HCT116 (cell line): ENCODE measurements around the gene IBA57. TPM values are rescaled to one million over a fixed set of nuclear protein-coding genes. Genes with fewer than 3 reads are reported as not detected.

Source experiments
- ATAC-seq: fragments of 200-7000 bp; cut with Tn5 transposase; 2 replicates; pipeline ENCODE4 v1.9.1; 2020; ENCODE audit warnings: mild to moderate bottlenecking, moderate library complexity
- BruUV-seq: library from RNA; stranded (reverse); fragments of 400-500 nt; replicated peaks from 2 replicates; lab custom pipeline; 2021; lab: Mats Ljungman, UMichigan
- CTCF ChIA-PET: fragments of 300-600 bp; sonication (Branson Sonifier 250); formaldehyde crosslinking; loops from one replicate; lab custom pipeline; 2021; ENCODE audit warnings: antibody characterized with exemption; lab: Charles Lee
- POLR2A ChIA-PET: fragments of 300-600, 350-600 bp; sonication (Branson Sonifier 250); formaldehyde crosslinking; loops from one replicate; lab custom pipeline; 2021; ENCODE audit warnings: antibody characterized with exemption; lab: Charles Lee
- RAD21 ChIA-PET, 2 experiments: fragments of 300-600 bp; sonication (Branson Sonifier 250); formaldehyde crosslinking; loops; one replicate each; lab custom pipeline; 2023; ENCODE audit warnings: low total read pairs in 2 of 2; ENCODE audit not compliant: uncharacterized antibody in 2 of 2, unreplicated experiment in 2 of 2, low non-redundant PET in 1 of 2; lab: Charles Lee
- DNase-seq: peaks from one replicate; pipeline ENCODE4 v3.0.0-alpha.2; 2010; ENCODE audit warnings: low read depth, low spot score
- H2AFZ ChIP-seq: fragments of 200-600 bp; shearing (Covaris generic), sonication (generic); 2 replicates; pipeline ENCODE4 v1.6.1; 2017; ENCODE audit warnings: low read depth, mixed run types, mixed read lengths, antibody characterized with exemption, low read length; ENCODE audit not compliant: poor library complexity, severe bottlenecking
- H3K27ac ChIP-seq: 2 replicates; pipeline ENCODE4 v1.5.1; 2012; ENCODE audit warnings: low read depth, low read length
- H3K27me3 ChIP-seq: fragments of 200-600 bp; sonication (generic); 2 replicates; pipeline ENCODE4 v1.6.1; 2016; ENCODE audit warnings: mixed run types, low read length, mixed read lengths; ENCODE audit not compliant: insufficient read depth
- H3K36me3 ChIP-seq, 2 experiments: fragments of 200-500 bp in 1 of 2; fragments of 200-600 bp in 1 of 2; sonication (Bioruptor generic) in 1 of 2; sonication (generic) in 1 of 2; 2 replicates each; pipeline versions ENCODE4 v1.5.1 to v1.6.1; 2014 to 2016; ENCODE audit warnings: low read length in 2 of 2, inconsistent platforms in 1 of 2, mixed read lengths in 1 of 2, mixed run types in 1 of 2; ENCODE audit not compliant: insufficient read depth in 2 of 2, control insufficient read depth in 1 of 2
- H3K4me1 ChIP-seq, 2 experiments: fragments of 200-600 bp in 1 of 2; sonication (generic) in 1 of 2; 2 replicates each; pipeline versions ENCODE4 v1.5.1 to v1.6.1; 2012 to 2017; ENCODE audit warnings: low read length in 2 of 2, inconsistent platforms in 1 of 2, mild to moderate bottlenecking in 1 of 2, mixed read lengths in 1 of 2, mixed run types in 1 of 2, moderate library complexity in 1 of 2; ENCODE audit not compliant: insufficient read depth in 2 of 2, control insufficient read depth in 1 of 2
- H3K4me2 ChIP-seq: fragments of 200-600 bp; sonication (generic); 2 replicates; pipeline ENCODE4 v1.6.1; 2017; ENCODE audit warnings: mixed run types, low read length, mixed read lengths
- H3K4me3 ChIP-seq, 2 experiments: fragments of 200-600 bp in 1 of 2; sonication (generic) in 1 of 2; replicated peaks in 1 of 2; 2 replicates each; pipeline ENCODE4 v1.5.1; 2011 to 2016; ENCODE audit warnings: low read length in 2 of 2, control low read depth in 1 of 2, low read depth in 1 of 2, mild to moderate bottlenecking in 1 of 2, mixed read lengths in 1 of 2, mixed run types in 1 of 2
- H3K79me2 ChIP-seq: fragments of 200-600 bp; sonication (generic); 2 replicates; pipeline ENCODE4 v1.6.1; 2017; ENCODE audit warnings: mild to moderate bottlenecking, mixed run types, low read length, moderate library complexity, mixed read lengths; ENCODE audit not compliant: insufficient read depth
- H3K9ac ChIP-seq: fragments of 200-600 bp; sonication (generic); 2 replicates; pipeline ENCODE4 v1.6.1; 2016; ENCODE audit warnings: low read length, mixed read lengths
- H3K9me2 ChIP-seq: fragments of 200-600 bp; sonication (generic), shearing (Covaris generic); 2 replicates; pipeline ENCODE4 v1.6.1; 2017; ENCODE audit warnings: mixed run types, mild to moderate bottlenecking, moderate library complexity; ENCODE audit not compliant: insufficient read depth
- H3K9me3 ChIP-seq, 2 experiments: fragments of 200-500 bp in 1 of 2; fragments of 200-600 bp in 1 of 2; sonication (Bioruptor generic) in 1 of 2; sonication (generic) in 1 of 2; 2 replicates each; pipeline ENCODE4 v1.6.1; 2014 to 2017; ENCODE audit warnings: low read length in 2 of 2, mixed read lengths in 2 of 2, inconsistent platforms in 1 of 2, low read depth in 1 of 2, mild to moderate bottlenecking in 1 of 2, mixed run types in 1 of 2, moderate library complexity in 1 of 2; ENCODE audit not compliant: control insufficient read depth in 1 of 2, insufficient read depth in 1 of 2
- H4K20me1 ChIP-seq: fragments of 200-600 bp; sonication (generic), shearing (Covaris generic); 2 replicates; pipeline ENCODE4 v1.6.1; 2017; ENCODE audit warnings: mixed run types, mild to moderate bottlenecking, moderate library complexity; ENCODE audit not compliant: insufficient read depth
- EGR1 ChIP-seq: IDR thresholded peaks from 2 replicates; pipeline ENCODE4 v1.6.1; 2012; ENCODE audit warnings: low read depth
- ELF1 ChIP-seq: IDR thresholded peaks from 2 replicates; pipeline ENCODE4 v1.6.1; 2012; ENCODE audit warnings: low read depth, borderline replicate concordance
- EZH2 ChIP-seq: fragments of 200-600 bp; sonication (generic); IDR thresholded peaks from 2 replicates; pipeline ENCODE4 v1.6.1; 2017; ENCODE audit warnings: antibody characterized with exemption, mixed run types
- EZH2phosphoT487 ChIP-seq: fragments of 200-600 bp; IDR thresholded peaks from 2 replicates; pipeline ENCODE4 v1.6.1; 2018; ENCODE audit warnings: antibody characterized with exemption, borderline replicate concordance
- FOSL1 ChIP-seq: IDR thresholded peaks from 2 replicates; pipeline ENCODE4 v1.6.1; 2012; ENCODE audit warnings: low read depth
- RAD21 ChIP-seq: IDR thresholded peaks from 2 replicates; pipeline ENCODE4 v1.6.1; 2012; ENCODE audit warnings: low read depth, mild to moderate bottlenecking
- SP1 ChIP-seq: IDR thresholded peaks from 2 replicates; pipeline ENCODE4 v1.6.1; 2012; ENCODE audit warnings: low read depth
- TCF7L2 ChIP-seq: IDR thresholded peaks from 2 replicates; pipeline ENCODE4 v1.7.0; 2011; ENCODE audit warnings: borderline replicate concordance, inconsistent platforms; ENCODE audit not compliant: insufficient read depth, insufficient read length; ENCODE audit errors: extremely low read depth
- ZFX ChIP-seq: fragments of 450-650 bp; IDR thresholded peaks from 2 replicates; pipeline ENCODE4 v1.6.1; 2017
- intact Hi-C: fragments of 100-400 bp; cut with micrococcal nuclease; formaldehyde crosslinking; loops from 2 replicates; pipeline ENCODE4 v1.10.0; 2022
- total RNA-seq: library from RNA; stranded (reverse); gene quantifications from one replicate; pipeline ENCODE4 v1.2.1, GENCODE V29; 2021; ENCODE audit not compliant: unreplicated experiment
- TF ChIP-seq, protein P1 (sequence below), 3 experiments: fragments of 200-600 bp in 1 of 3; sonication (generic) in 1 of 3; IDR thresholded peaks in 2 of 3; conservative IDR thresholded peaks in 1 of 3; 2 replicates each; pipeline ENCODE4 v1.5.1; 2012 to 2017; ENCODE audit warnings: low read depth in 2 of 3, low read length in 2 of 3, antibody characterized with exemption in 1 of 3, borderline replicate concordance in 1 of 3, control low read depth in 1 of 3, mild to moderate bottlenecking in 1 of 3, mixed read lengths in 1 of 3, mixed run types in 1 of 3, moderate library complexity in 1 of 3; ENCODE audit not compliant: insufficient read depth in 1 of 3
- TF ChIP-seq, protein P2 (sequence below): IDR thresholded peaks from 2 replicates; pipeline ENCODE4 v1.6.1; 2012; ENCODE audit warnings: low read depth

Gene IBA57
- total RNA-seq, 1 experiment from 2014 or later: 11.6 TPM

DNA sequence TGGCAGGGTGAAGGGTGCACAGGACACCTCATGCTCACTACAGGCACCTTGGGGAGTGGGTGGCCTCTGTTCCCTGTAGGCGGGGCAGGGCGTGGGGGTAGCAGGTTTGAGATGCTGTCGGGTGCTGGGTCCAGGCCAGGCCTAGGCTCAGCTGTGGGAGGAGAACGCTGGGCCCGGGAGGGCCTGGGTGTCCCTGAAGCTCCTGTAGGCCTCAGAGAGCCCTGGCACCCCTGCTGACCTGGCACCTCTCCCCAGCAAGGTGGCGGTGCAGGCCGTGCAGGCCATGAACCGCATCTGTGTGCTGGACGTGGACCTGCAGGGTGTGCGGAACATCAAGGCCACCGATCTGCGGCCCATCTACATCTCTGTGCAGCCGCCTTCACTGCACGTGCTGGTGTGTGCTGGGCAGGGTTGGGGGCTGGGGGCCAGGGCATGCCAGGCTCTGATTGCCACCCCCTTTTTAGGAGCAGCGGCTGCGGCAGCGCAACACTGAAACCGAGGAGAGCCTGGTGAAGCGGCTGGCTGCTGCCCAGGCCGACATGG, 18.4 kb upstream of the IBA57 start:
- no peaks in the 10 kb centered on the region for H3K9me2 ChIP-seq
- H3K9me3 ChIP-seq: no peaks in the 10 kb centered on the region
- H3K27ac ChIP-seq: no peak overlapping the region
- ChIA-PET RAD21 (no interaction called here), POLR2A (no interaction called here), CTCF (no interaction called here)
- H3K9ac ChIP-seq: no peak overlapping the region
- TF ChIP-seq TCF7L2: no peak
- TF ChIP-seq EZH2phosphoT487: no peak
- TF ChIP-seq EGR1: no peak
- no peak for TF ChIP-seq ZFX
- TF ChIP-seq ELF1: no peak
- TF ChIP-seq SP1: no peak
- no peak for TF ChIP-seq FOSL1
- TF ChIP-seq, protein P1, sequence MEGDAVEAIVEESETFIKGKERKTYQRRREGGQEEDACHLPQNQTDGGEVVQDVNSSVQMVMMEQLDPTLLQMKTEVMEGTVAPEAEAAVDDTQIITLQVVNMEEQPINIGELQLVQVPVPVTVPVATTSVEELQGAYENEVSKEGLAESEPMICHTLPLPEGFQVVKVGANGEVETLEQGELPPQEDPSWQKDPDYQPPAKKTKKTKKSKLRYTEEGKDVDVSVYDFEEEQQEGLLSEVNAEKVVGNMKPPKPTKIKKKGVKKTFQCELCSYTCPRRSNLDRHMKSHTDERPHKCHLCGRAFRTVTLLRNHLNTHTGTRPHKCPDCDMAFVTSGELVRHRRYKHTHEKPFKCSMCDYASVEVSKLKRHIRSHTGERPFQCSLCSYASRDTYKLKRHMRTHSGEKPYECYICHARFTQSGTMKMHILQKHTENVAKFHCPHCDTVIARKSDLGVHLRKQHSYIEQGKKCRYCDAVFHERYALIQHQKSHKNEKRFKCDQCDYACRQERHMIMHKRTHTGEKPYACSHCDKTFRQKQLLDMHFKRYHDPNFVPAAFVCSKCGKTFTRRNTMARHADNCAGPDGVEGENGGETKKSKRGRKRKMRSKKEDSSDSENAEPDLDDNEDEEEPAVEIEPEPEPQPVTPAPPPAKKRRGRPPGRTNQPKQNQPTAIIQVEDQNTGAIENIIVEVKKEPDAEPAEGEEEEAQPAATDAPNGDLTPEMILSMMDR (IDR thresholded peaks at IDR 0.05 in 2 of 3, conservative IDR thresholded peaks at IDR 0.05 in 1 of 3; ENCODE audit: borderline replicate concordance in 1 of 3, insufficient read depth in 1 of 3, low read depth in 2 of 3, low read length in 2 of 3): no peak
- TF ChIP-seq, protein P2, sequence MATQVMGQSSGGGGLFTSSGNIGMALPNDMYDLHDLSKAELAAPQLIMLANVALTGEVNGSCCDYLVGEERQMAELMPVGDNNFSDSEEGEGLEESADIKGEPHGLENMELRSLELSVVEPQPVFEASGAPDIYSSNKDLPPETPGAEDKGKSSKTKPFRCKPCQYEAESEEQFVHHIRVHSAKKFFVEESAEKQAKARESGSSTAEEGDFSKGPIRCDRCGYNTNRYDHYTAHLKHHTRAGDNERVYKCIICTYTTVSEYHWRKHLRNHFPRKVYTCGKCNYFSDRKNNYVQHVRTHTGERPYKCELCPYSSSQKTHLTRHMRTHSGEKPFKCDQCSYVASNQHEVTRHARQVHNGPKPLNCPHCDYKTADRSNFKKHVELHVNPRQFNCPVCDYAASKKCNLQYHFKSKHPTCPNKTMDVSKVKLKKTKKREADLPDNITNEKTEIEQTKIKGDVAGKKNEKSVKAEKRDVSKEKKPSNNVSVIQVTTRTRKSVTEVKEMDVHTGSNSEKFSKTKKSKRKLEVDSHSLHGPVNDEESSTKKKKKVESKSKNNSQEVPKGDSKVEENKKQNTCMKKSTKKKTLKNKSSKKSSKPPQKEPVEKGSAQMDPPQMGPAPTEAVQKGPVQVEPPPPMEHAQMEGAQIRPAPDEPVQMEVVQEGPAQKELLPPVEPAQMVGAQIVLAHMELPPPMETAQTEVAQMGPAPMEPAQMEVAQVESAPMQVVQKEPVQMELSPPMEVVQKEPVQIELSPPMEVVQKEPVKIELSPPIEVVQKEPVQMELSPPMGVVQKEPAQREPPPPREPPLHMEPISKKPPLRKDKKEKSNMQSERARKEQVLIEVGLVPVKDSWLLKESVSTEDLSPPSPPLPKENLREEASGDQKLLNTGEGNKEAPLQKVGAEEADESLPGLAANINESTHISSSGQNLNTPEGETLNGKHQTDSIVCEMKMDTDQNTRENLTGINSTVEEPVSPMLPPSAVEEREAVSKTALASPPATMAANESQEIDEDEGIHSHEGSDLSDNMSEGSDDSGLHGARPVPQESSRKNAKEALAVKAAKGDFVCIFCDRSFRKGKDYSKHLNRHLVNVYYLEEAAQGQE: no peak
- no peak for TF ChIP-seq EZH2
- no peak for TF ChIP-seq RAD21
- 0 out of 4 replicates have a peak, but pooled peaks cover 0 to 6% of the 10 kb centered on the region in 2 experiments for H3K36me3 ChIP-seq
- peaks cover 38% of the 10 kb centered on the region for H3K79me2 ChIP-seq
- BruUV-seq: no TSS peak
- H4K20me1 ChIP-seq: no peaks in the 10 kb centered on the region
- H2AFZ ChIP-seq: no peak overlapping the region
- no peak overlapping the region for H3K4me2 ChIP-seq
- H3K4me3 ChIP-seq: no peak overlapping the region
- no peaks in the 10 kb centered on the region; a peak in 1 of 4 replicates for H3K4me1 ChIP-seq
- ATAC-seq (no peak), DNase-seq (no peak)
- intact Hi-C loops: no loop called here
- H3K27me3 ChIP-seq: no peaks in the 10 kb centered on the region
